Measurements from ENCODE around the gene PCDH17. TPM values are rescaled to one million over a fixed set of nuclear protein-coding genes. Genes with fewer than 3 reads are reported as not detected.

PCDH17 gene
- total and polyA plus RNA-seq, 2 donors (not counting 1 experiment from before 2014, with no cell fraction given) = 0.07 to 0.17 TPM

- Histone ChIP-seq H3K4me3 (replicated peaks in 1 of 4; ENCODE audit: control extremely low read depth in 1 of 4, insufficient read depth in 1 of 4, low read depth in 3 of 4, low read length in 4 of 4) (no peak overlapping the region), H3K36me3 (ENCODE audit: control insufficient read depth, insufficient read depth, low read length) (no peaks in the 10 kb centered on the region), H3K27ac (ENCODE audit: insufficient read depth, low read length) (no peak overlapping the region), H2AFZ (ENCODE audit: low read length) (no peak overlapping the region), H4K20me1 (ENCODE audit: control insufficient read depth, extremely low read depth, insufficient read depth, low read length) (no peaks in the 10 kb centered on the region), H3K27me3 (ENCODE audit: control insufficient read depth, insufficient read depth, low read length) (no peaks in the 10 kb centered on the region), H3K9ac (ENCODE audit: insufficient read depth, low read length) (no peak overlapping the region), H3K9me3 (ENCODE audit: control insufficient read depth, insufficient read depth, low read depth, low read length) (no peaks in the 10 kb centered on the region), H3K4me2 (ENCODE audit: extremely low read depth, insufficient read depth, low read length) (no peak overlapping the region), H3K79me2 (ENCODE audit: control insufficient read depth, insufficient read depth, low read length) (no peaks in the 10 kb centered on the region), H3K4me1 (ENCODE audit: control insufficient read depth, extremely low read depth, insufficient read depth, low read length) (no peaks in the 10 kb centered on the region)
- DNase-seq (ENCODE audit: low read depth in 2 of 2) = no peak
- no peak for TF ChIP-seq CTCF (conservative IDR thresholded peaks at IDR 0.05 in 1 of 2, IDR thresholded peaks at IDR 0.05 in 1 of 2; ENCODE audit: low read depth in 1 of 2, low read length in 2 of 2)
- TF ChIP-seq EZH2 (IDR thresholded peaks at IDR 0.05; ENCODE audit: low read length, missing control alignments) = no peak
Measured at GRCh38 chr13:57638186-57638890, 6.8 kb downstream of the PCDH17 start.

GRCh38 chr13:57640607-57641006, 9.1 kb downstream of the PCDH17 start:
- Histone ChIP-seq H3K4me2 (ENCODE audit: extremely low read depth, insufficient read depth, low read length) (no peak overlapping the region), H3K4me3 (replicated peaks in 1 of 4; ENCODE audit: control extremely low read depth in 1 of 4, insufficient read depth in 1 of 4, low read depth in 3 of 4, low read length in 4 of 4) (no peak overlapping the region), H3K36me3 (ENCODE audit: control insufficient read depth, insufficient read depth, low read length) (no peaks in the 10 kb centered on the region), H3K27ac (ENCODE audit: insufficient read depth, low read length) (no peak overlapping the region), H3K79me2 (ENCODE audit: control insufficient read depth, insufficient read depth, low read length) (no peaks in the 10 kb centered on the region), H3K9me3 (ENCODE audit: control insufficient read depth, insufficient read depth, low read depth, low read length) (no peaks in the 10 kb centered on the region), H4K20me1 (ENCODE audit: control insufficient read depth, extremely low read depth, insufficient read depth, low read length) (no peaks in the 10 kb centered on the region), H3K27me3 (ENCODE audit: control insufficient read depth, insufficient read depth, low read length) (no peaks in the 10 kb centered on the region), H2AFZ (ENCODE audit: low read length) (no peak overlapping the region), H3K9ac (ENCODE audit: insufficient read depth, low read length) (no peak overlapping the region), H3K4me1 (ENCODE audit: control insufficient read depth, extremely low read depth, insufficient read depth, low read length) (no peaks in the 10 kb centered on the region)
- peak in 1 of 2 donors; percentile 73 for DNase-seq (ENCODE audit: low read depth in 2 of 2)
- TF ChIP-seq EZH2 (IDR thresholded peaks at IDR 0.05; ENCODE audit: low read length, missing control alignments) (no peak), CTCF (conservative IDR thresholded peaks at IDR 0.05 in 1 of 2, IDR thresholded peaks at IDR 0.05 in 1 of 2; ENCODE audit: low read depth in 1 of 2, low read length in 2 of 2) (no peak)

- no peaks in the 10 kb centered on the region for H3K36me3 ChIP-seq (ENCODE audit: control insufficient read depth, insufficient read depth, low read length)
- no peaks in the 10 kb centered on the region for H3K9me3 ChIP-seq (ENCODE audit: control insufficient read depth, insufficient read depth, low read depth, low read length)
- H3K27me3 ChIP-seq (ENCODE audit: control insufficient read depth, insufficient read depth, low read length) = no peaks in the 10 kb centered on the region
- H3K79me2 ChIP-seq (ENCODE audit: control insufficient read depth, insufficient read depth, low read length) = no peaks in the 10 kb centered on the region
- no peak overlapping the region for H2AFZ ChIP-seq (ENCODE audit: low read length)
- no peak overlapping the region for H3K9ac ChIP-seq (ENCODE audit: insufficient read depth, low read length)
- no peak overlapping the region for H3K27ac ChIP-seq (ENCODE audit: insufficient read depth, low read length)
- no peak overlapping the region for H3K4me3 ChIP-seq (replicated peaks in 1 of 4; ENCODE audit: control extremely low read depth in 1 of 4, insufficient read depth in 1 of 4, low read depth in 3 of 4, low read length in 4 of 4)
- DNase-seq (ENCODE audit: low read depth in 2 of 2) = peak in 1 of 2 donors; percentile 59
- no peaks in the 10 kb centered on the region for H4K20me1 ChIP-seq (ENCODE audit: control insufficient read depth, extremely low read depth, insufficient read depth, low read length)
- H3K4me1 ChIP-seq (ENCODE audit: control insufficient read depth, extremely low read depth, insufficient read depth, low read length) = no peaks in the 10 kb centered on the region
- H3K4me2 ChIP-seq (ENCODE audit: extremely low read depth, insufficient read depth, low read length) = no peak overlapping the region
- TF ChIP-seq EZH2 (IDR thresholded peaks at IDR 0.05; ENCODE audit: low read length, missing control alignments) (no peak), CTCF (conservative IDR thresholded peaks at IDR 0.05 in 1 of 2, IDR thresholded peaks at IDR 0.05 in 1 of 2; ENCODE audit: low read depth in 1 of 2, low read length in 2 of 2) (no peak)
Measured at GRCh38 chr13:57641051-57641450, 9.5 kb downstream of the PCDH17 start.
